Ovary (tissue), 3 donors: ENCODE data around the gene CC2D1A.

Source experiments
- EP300 ChIP-seq: sonication (generic); formaldehyde crosslinking; IDR thresholded peaks from one replicate; pipeline ENCODE4 v1.6.1; 2017; ENCODE audit warnings: antibody characterized with exemption
- POLR2A ChIP-seq: fragments of 450-650 bp; IDR thresholded peaks from one replicate; pipeline ENCODE4 v1.6.1; 2017; ENCODE audit warnings: antibody characterized with exemption, mild to moderate bottlenecking, moderate library complexity
- TF ChIP-seq, protein P1 (sequence below), 3 donors: fragments of 450-650 bp in 2 of 3; fragments of 200-600 bp in 1 of 3; IDR thresholded peaks; one replicate each; pipeline versions ENCODE4 v1.5.1 to v1.8.0; 2016 to 2022; ENCODE audit warnings: antibody characterized with exemption in 3 of 3, mild to moderate bottlenecking in 1 of 3
- donor health status: DM: no; HTN: no; CAD: no.

DNA sequence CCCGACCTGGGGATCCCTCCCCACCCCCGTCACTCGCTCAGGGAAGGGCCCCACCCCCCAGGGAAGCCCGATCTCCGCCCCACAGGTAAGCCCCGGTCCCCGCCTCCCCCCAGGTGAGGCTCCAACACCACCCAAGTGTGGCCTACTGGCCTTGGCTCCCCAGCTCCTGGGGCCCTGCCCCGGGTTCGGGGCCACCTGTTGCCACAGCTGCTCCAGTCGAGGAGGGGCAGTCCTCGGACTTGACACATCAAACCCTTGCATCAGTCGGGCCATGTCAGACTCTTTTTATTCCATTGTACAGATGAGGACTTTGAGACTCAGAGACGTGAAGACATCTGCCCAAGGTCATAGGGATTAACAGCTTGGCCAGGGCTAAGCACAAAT is 512 bp downstream of the CC2D1A start:
- TF ChIP-seq EP300 (no peak), POLR2A (no peak)
- TF ChIP-seq, protein P1, sequence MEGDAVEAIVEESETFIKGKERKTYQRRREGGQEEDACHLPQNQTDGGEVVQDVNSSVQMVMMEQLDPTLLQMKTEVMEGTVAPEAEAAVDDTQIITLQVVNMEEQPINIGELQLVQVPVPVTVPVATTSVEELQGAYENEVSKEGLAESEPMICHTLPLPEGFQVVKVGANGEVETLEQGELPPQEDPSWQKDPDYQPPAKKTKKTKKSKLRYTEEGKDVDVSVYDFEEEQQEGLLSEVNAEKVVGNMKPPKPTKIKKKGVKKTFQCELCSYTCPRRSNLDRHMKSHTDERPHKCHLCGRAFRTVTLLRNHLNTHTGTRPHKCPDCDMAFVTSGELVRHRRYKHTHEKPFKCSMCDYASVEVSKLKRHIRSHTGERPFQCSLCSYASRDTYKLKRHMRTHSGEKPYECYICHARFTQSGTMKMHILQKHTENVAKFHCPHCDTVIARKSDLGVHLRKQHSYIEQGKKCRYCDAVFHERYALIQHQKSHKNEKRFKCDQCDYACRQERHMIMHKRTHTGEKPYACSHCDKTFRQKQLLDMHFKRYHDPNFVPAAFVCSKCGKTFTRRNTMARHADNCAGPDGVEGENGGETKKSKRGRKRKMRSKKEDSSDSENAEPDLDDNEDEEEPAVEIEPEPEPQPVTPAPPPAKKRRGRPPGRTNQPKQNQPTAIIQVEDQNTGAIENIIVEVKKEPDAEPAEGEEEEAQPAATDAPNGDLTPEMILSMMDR (IDR thresholded peaks at IDR 0.05): no peak
